Prostate gland (tissue), 2 donors: Measurements from ENCODE around the gene ACTN1. TPM values are rescaled to one million over a fixed set of nuclear protein-coding genes. Genes with fewer than 3 reads are reported as not detected.

ENCODE experiments used
- DNase-seq: peaks from one replicate; pipeline ENCODE4 v3.0.0-alpha.2; 2019; ENCODE audit warnings: low spot score
- H3K27ac ChIP-seq, 2 donors: fragments of 200-600 bp; sonication (generic); 2 replicates each; pipeline ENCODE4 v1.5.1; 2017 to 2019
- H3K27me3 ChIP-seq: fragments of 200-600 bp; sonication (generic); replicated peaks from 2 replicates; pipeline ENCODE4 v1.5.1; 2019; ENCODE audit not compliant: insufficient read depth
- H3K36me3 ChIP-seq, 2 donors: fragments of 200-600 bp; sonication (generic); 1 replicate in 1 of 2; 2 replicates in 1 of 2; pipeline versions ENCODE4 v1.5.1 to v1.8.1; 2017 to 2019
- H3K4me1 ChIP-seq: fragments of 200-600 bp; sonication (generic); replicated peaks from 2 replicates; pipeline ENCODE4 v1.5.1; 2019
- H3K4me3 ChIP-seq, 2 donors: fragments of 200-600 bp; sonication (generic); 2 replicates each; pipeline ENCODE4 v1.5.1; 2017 to 2019
- H3K9me3 ChIP-seq: fragments of 200-600 bp; sonication (generic); 2 replicates; pipeline ENCODE4 v1.5.1; 2017
- CTCF ChIP-seq, 4 experiments: fragments of 200-600 bp in 2 of 4; fragments of 450-650 bp in 2 of 4; sonication (generic) in 2 of 4; IDR thresholded peaks; 1 replicate in 3 of 4; 2 replicates in 1 of 4; pipeline ENCODE4 v1.5.1; 2016 to 2019; ENCODE audit warnings: antibody characterized with exemption in 4 of 4, mild to moderate bottlenecking in 2 of 4, moderate library complexity in 2 of 4
- POLR2A ChIP-seq: fragments of 450-650 bp; IDR thresholded peaks from one replicate; pipeline ENCODE4 v1.6.1; 2016; ENCODE audit warnings: antibody characterized with exemption, mild to moderate bottlenecking
- POLR2AphosphoS5 ChIP-seq: sonication (generic); formaldehyde crosslinking; IDR thresholded peaks from one replicate; pipeline ENCODE4 v1.6.1; 2017; ENCODE audit warnings: antibody characterized with exemption
- WGBS: methylation state at CpG from one replicate; pipeline ENCODE4 v1.1.5; 2018; 5-methylcytosine and 5-hydroxymethylcytosine counted together
- intact Hi-C: fragments of 100-400 bp; cut with DNase I; formaldehyde crosslinking; loops from one replicate; pipeline ENCODE4 v1.14.2; 2022
- total RNA-seq, 2 donors: library from RNA; depleted of rRNA; stranded (reverse); fragments of >200 nt; gene quantifications; one replicate each; pipeline ENCODE4 v1.1.0, GENCODE V29; 2016

Gene ACTN1
- total RNA-seq, 2 donors from 2014 or later = 197 to 240 TPM

GRCh38 chr14:68948686-68949600 is 30.2 kb downstream of the ACTN1 start:
- Histone ChIP-seq H3K4me1 (peaks cover 10% of the 10 kb centered on the region), H3K36me3 (no peaks in the 10 kb centered on the region), H3K4me3 (no peak overlapping the region), H3K27ac (peak overlapping the region; percentile 63 to 98), H3K9me3 (no peaks in the 10 kb centered on the region), H3K27me3 (no peaks in the 10 kb centered on the region)
- intact Hi-C loops = no loop called here
- no peak for TF ChIP-seq POLR2A
- TF ChIP-seq POLR2AphosphoS5 = no peak
- no peak for TF ChIP-seq CTCF (IDR thresholded peaks at IDR 0.05)
- no peak for DNase-seq
- WGBS = 57% methylated on average over 12 of the region's 12 CpGs

GRCh38 chr14:68947802-68948201 is 31.3 kb downstream of the ACTN1 start:
- peak; percentile 36 for DNase-seq
- H3K27me3 ChIP-seq = no peaks in the 10 kb centered on the region
- 8% methylated on average over 8 of the region's 8 CpGs for WGBS
- no peaks in the 10 kb centered on the region for H3K36me3 ChIP-seq
- TF ChIP-seq POLR2AphosphoS5 (peak; percentile 42), POLR2A (no peak)
- no peak overlapping the region for H3K4me3 ChIP-seq
- intact Hi-C loops = no loop called here
- H3K9me3 ChIP-seq = no peaks in the 10 kb centered on the region
- peak overlapping the region; percentile 63 to 98 for H3K27ac ChIP-seq
- peaks cover 15% of the 10 kb centered on the region for H3K4me1 ChIP-seq

GRCh38 chr14:68946489-68946822 is 32.6 kb downstream of the ACTN1 start:
- no peak for DNase-seq
- Histone ChIP-seq H3K27me3 (no peaks in the 10 kb centered on the region), H3K4me3 (no peak overlapping the region), H3K36me3 (no peaks in the 10 kb centered on the region), H3K4me1 (peaks cover 15% of the 10 kb centered on the region), H3K27ac (peak overlapping the region; percentile 63 to 98), H3K9me3 (no peaks in the 10 kb centered on the region)
- WGBS = 78% methylated on average over 4 of the region's 4 CpGs
- intact Hi-C loops = no loop called here
- TF ChIP-seq CTCF (IDR thresholded peaks at IDR 0.05) (no peak), POLR2A (no peak), POLR2AphosphoS5 (no peak)

GRCh38 chr14:68945585-68946488 is 33.3 kb downstream of the ACTN1 start:
- no peak for DNase-seq
- peaks cover 15% of the 10 kb centered on the region for H3K4me1 ChIP-seq
- H3K9me3 ChIP-seq = no peaks in the 10 kb centered on the region
- H3K4me3 ChIP-seq = no peak overlapping the region
- TF ChIP-seq POLR2A (no peak), POLR2AphosphoS5 (no peak), CTCF (IDR thresholded peaks at IDR 0.05) (no peak)
- 76% methylated on average over 11 of the region's 11 CpGs for WGBS
- H3K27me3 ChIP-seq = no peaks in the 10 kb centered on the region
- intact Hi-C loops = no loop called here
- H3K36me3 ChIP-seq = no peaks in the 10 kb centered on the region
- peak overlapping the region; percentile 63 to 98 for H3K27ac ChIP-seq

GRCh38 chr14:68945190-68945584 is 33.9 kb downstream of the ACTN1 start:
- H3K4me1 ChIP-seq = peaks cover 15% of the 10 kb centered on the region
- intact Hi-C loops = no loop called here

More at GRCh38 chr14:68945190-68945584, 33.9 kb downstream of the ACTN1 start:
- TF ChIP-seq POLR2A (no peak), CTCF (IDR thresholded peaks at IDR 0.05) (no peak), POLR2AphosphoS5 (no peak)
- Histone ChIP-seq H3K27me3 (no peaks in the 10 kb centered on the region), H3K4me3 (no peak overlapping the region), H3K27ac (peak overlapping the region; percentile 63 to 98), H3K9me3 (no peaks in the 10 kb centered on the region), H3K36me3 (no peaks in the 10 kb centered on the region)
- 45% methylated on average over 4 of the region's 4 CpGs for WGBS
- no peak for DNase-seq
